Loucy (cell line): ENCODE results near the gene PAPPA2.

Source experiments
- CTCF ChIP-seq: fragments of 200-600 bp; sonication (generic); conservative IDR thresholded peaks from 2 replicates; pipeline ENCODE4 v1.5.1; 2014; ENCODE audit warnings: mild to moderate bottlenecking, antibody characterized with exemption, low read length
- EZH2phosphoT487 ChIP-seq: fragments of 200-600 bp; IDR thresholded peaks from 2 replicates; pipeline ENCODE4 v1.6.1; 2018; ENCODE audit warnings: antibody characterized with exemption, mild to moderate bottlenecking, moderate library complexity, borderline replicate concordance

- TF ChIP-seq EZH2phosphoT487: no peak
- no peak for TF ChIP-seq CTCF
Observed at GRCh38 chr1:176717066-176717750, 254.2 kb downstream of the PAPPA2 start.
